HG02759 (cell line): Measurements from ENCODE around the gene NFIC.

Source experiments
- ATAC-seq: cut with Tn5 transposase; IDR thresholded peaks from one replicate; pipeline ENCODE4 v1.9.1; 2021; ENCODE audit warnings: mild to moderate bottlenecking, moderate library complexity; ENCODE audit not compliant: unreplicated experiment

The NFIC gene

GRCh38 chr19:3481241-3482090 is 115.1 kb downstream of the NFIC start:
- ATAC-seq: no peak

DNA sequence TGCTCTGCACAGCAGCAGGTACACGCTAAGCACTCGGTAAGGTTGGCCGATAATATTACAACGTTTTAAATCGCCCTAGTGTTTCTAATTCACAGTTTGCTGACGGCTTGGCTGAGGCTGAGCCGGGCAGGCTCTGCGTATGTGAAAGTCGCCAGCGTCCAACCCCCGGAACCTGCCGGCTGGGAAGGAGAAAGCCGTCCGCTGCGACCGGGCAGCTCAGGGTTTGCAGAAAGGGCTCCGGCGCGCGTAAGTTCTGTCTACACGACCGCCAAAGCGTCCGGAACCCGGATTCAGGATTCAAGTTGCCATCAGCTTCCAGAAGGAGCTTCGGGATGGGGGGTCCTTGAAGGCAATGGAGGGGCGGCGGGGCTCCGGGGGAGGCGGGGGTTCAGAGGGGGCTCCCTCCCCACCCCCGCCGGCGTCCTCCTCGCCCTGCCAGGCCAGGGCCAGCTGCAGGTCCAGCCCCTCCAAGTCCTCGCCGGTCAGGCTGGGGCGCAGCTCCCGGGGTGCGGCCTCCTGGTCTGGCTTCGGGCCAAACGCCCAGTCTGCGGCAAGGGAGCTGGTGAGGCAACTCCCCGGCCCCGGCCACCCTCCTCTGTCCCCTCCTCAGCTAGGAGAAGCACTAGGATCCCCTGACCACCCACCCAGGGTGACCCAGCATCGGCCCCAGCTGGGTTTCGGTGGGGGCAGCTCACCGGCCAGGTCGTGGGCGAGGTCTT is 116.3 kb downstream of the NFIC start:
- ATAC-seq: no peak

GRCh38 chr19:3483226-3483628 is 116.8 kb downstream of the NFIC start, which contains the start of gene SMIM44:
SMIM44 (minus strand) TSS chr19:3483441; CDS start chr19:3483403, 38 bp downstream.
- ATAC-seq: no peak

GRCh38 chr19:3491396-3492119 is 125.2 kb downstream of the NFIC start:
- ATAC-seq: no peak

DNA sequence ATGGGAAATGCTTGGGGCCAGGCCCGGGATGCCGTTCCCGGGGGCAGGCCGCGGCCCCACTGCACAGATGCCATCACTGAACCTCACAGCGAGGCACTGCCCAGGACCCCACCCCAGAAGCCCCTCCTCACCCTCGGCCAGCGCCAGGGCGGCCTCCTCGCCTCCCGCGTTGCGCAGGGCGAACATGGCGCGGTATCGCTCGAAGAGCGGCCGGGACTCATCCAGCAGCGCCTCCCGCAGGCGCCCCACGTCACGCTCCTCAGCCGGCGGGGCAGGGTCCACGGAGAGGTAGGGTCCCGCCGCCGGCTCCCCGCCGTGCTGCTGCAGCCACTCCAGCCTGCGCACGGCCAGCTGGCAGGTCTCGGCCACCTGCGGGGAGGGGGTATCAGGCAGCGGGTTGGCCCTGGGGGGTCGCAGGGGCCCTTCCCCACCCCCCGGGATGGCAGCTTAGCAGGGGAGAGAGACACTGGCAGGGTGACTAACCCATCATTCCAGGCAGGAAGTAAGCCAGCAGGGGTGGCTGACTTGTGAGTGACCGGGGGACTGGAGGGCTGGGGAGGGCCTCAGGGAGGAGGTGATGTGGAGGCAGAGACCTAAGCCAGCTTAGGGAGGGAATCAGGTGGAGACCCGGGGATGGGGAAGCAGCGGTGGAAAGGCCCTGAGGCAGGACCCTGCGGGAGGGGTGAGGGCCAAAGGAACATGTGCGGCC is 125.9 kb downstream of the NFIC start:
- ATAC-seq: no peak

DNA sequence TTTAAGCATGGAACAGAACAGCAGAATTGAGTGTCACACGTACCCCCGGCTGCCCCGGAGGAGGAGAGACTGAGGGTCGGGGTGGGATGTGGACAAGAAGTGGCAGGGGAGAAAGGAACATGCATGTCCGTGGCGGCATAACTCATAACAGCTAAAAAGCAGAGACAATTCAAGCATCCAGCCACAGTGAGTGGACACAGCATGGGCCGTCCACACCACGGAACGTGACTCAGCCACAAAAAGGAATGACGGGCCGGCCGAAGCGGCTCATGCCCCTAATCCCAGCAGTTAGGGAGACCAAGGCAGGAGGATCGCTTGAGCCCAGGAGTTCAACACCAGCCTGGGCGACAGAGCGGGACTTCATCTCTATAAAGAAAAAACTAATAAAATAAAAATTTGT is 126.5 kb downstream of the NFIC start:
- ATAC-seq: no peak

GRCh38 chr19:3493651-3494050 is 127.3 kb downstream of the NFIC start:
- no peak for ATAC-seq

DNA sequence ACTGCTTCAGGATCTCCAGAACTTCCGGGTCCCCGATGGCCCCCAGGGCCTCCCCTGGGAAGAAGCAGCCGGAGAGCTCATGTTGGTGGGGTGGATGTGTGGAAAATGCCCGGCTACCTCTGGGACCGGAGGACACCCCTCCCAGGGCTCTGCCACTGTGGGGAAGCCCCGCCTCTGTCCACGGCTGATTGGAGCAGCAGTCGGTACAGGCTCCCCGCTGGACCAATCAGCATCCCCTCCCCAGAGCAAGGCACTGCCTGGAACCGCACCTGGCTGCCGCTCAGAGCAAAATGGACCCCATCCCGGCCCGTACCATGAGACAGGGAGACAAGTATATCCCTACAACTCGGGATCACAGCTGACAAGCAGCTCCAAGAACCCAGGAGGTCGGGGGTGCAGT is 127.7 kb downstream of the NFIC start:
- ATAC-seq: no peak

DNA sequence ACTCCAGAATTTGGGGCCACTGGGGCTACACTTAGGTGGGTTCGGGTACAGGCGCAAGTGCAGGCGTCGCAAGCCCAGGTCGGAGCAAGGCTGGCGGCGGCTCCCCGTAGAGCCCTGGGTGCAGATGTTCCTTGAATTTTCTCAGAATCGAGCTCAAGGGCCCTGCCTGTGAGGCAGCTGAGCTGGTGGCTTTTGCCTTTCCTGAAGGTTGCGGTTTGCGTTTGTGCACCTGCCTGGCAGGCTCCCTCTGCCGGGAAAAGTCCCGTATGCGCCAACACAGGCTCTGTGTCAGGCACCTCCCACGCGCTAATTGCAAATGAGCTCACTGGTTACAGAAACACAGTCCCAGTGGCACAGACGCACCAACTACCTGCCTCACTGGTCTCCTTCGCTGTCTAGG is 128.2 kb downstream of the NFIC start:
- ATAC-seq: no peak

DNA sequence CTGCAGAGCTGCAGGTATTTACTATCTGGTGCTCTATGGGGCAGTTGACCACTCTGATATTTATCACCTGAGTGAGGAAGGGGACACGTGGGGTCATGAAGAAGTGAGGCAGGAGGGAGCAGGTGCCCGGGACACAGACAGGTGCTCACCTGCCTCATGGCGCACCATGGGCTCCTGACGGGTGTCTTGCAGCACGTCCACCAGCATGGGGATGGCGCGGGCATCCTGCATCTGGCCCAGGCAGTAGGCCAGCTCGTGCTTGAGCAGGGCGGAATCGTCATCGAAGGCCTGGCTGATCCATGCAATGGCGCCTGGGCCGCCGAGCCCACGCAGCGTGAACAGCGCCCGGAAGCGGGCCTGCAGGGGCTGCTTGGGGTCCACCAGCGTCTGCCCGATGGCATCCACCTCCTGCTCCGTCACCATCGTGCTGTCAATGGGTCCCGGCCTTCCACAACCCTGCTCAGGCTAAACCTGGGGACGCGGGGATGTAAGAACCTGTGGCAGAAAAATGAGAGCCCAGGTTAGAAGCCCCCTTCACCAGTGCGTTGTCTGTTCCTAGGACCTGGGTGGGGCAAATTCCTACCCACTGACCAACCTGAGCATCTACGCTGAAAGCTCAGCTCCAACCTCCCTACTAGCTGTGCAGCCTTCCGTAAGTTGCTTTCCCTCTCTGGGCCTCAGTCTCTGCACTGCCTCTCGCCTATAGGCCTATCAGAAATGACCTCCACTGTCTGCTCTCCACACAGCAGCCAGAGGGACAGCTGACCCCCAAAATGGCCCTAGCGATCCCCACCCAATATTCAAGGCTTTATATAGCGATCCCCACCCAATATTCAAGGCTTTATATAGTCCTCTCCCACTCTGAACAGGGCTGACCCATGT is 130.2 kb downstream of the NFIC start:
- ATAC-seq: no peak

DNA sequence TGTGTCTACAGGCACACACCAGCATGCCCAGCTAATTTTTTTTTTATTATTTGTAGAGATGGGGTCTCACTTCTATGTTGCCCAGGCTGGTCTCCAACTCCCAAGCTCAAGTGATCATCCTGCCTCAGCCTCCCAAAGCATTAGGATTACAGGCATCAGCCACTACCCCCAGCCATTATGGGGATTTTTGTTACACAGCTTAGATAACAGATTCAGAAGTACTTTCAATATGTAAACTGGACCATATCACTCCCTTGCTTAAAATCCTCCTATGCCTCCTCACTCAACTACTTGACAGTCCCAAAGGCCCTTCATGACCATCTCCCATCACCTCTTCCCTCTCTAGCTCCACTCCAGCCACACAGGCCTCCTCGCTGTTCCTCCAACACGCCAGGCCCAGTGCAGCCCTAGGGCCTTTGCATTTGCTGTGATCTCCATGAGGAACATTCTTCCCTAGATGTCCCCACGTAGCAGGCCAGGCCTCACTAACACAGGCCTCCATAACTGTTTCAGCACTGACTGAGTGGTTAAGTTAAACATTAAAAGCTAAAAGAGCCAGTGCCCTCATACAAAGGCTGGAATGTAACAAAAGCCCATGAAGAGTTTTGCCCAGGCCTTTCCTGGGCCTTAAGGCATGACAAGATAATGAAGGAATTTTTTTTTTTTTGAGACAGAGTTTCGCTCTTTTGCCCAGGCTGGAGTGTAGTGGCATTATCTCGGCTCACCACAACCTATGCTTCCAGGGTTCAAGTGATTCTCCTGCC is 131.6 kb downstream of the NFIC start:
- ATAC-seq: no peak

DNA sequence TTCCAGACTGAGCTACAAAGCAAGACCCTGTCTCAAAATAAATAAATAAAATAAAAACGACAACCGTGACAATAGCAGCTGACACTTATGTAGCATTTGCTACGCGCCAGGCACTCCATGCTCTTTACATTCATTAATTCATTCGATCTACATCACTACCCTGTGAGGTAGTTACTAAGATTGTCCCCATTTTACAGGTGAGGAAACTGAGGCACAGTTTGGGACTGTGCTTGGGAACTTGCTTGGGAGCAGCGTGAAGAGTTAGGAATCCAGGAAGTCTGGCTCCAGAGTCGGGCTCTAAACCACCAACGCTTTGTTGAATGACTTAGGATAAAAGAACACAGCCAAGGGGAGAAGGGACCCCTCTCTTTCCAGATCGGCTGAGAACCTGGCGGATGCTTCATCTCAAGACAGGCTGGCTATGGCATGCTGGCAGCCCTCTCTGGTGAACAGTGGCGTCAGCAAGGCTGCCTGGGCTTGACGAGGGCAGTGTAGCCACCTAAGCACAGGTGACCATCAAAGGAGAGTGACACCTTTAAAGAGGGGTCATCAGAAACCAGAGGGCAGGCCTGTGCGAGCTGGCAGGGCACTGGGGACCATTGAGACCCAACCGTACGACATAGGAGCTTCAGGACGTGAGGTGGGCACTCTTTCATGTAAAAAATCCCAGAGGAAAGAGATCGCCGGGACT is 133.5 kb downstream of the NFIC start:
- ATAC-seq: no peak

GRCh38 chr19:3500429-3501101 is 134.2 kb downstream of the NFIC start, which contains the start of gene DOHH:
DOHH (minus strand) TSS chr19:3500674; CDS start chr19:3496814, 3,860 bp downstream.
- peak; percentile 92 for ATAC-seq

DNA sequence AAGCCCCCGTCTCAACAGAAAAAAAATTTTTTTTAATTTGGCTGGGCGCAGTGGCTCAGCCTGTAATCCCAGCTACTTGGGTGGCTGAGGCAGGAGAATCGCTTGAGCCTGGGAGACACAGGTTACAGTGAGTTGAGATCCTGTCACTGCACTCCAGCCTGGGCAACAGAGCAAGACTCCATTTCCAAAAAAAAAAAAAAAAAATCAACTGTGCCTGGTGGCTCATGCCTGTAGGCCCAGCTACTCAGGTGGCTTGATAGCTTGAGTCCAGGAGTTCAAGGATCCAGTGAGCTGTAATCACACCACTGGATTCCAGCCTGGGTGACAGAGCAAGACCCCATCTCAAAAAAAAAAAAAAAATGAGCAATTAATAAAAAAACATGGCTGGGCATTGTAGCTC is 135.4 kb downstream of the NFIC start:
- ATAC-seq: no peak

GRCh38 chr19:3503036-3503572 is 136.7 kb downstream of the NFIC start:
- ATAC-seq: no peak

GRCh38 chr19:3504735-3505134 is 138.4 kb downstream of the NFIC start:
- no peak for ATAC-seq

- peak; percentile 94 for ATAC-seq
Observed at GRCh38 chr19:3505598-3506383, 139.4 kb downstream of the NFIC start, which contains the start of gene FZR1. FZR1 (plus strand) TSS chr19:3506311; CDS start chr19:3522990, 16,679 bp downstream.
